ENCODE results near the gene ADGRG1.

The ADGRG1 gene

DNA sequence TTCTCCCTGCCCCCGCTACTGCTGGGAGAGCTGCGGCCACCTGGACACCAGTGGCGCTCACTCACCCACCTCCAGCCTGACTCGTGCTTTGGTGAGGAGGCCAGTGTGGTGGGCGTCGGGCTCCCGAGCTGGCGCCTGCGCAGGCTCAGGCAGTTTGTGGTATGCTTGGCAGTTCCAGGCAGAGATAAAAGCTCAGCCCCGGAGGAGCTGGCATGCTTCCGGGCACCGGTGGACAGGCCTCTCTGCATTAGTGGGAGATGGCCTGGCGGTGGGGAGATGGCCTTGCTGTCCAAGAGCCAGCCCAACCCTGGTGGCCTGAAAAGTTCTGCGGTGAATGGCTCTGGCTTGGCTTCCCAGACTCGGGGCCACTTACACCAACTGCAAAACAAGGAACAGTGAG, 4.1 kb downstream of the ADGRG1 start:
- peaks cover 7% of the 10 kb centered on the region; the same call in 1 of the 2 replicates for H3K4me1 ChIP-seq (ENCODE audit: insufficient read depth, low read length)
- no peaks in the 10 kb centered on the region for H3K9me3 ChIP-seq (ENCODE audit: control insufficient read depth, insufficient read depth, low read length)
- H3K36me3 ChIP-seq (ENCODE audit: insufficient read depth, low read length), result no peaks in the 10 kb centered on the region
- no peak overlapping the region for H3K9ac ChIP-seq (ENCODE audit: low read depth, low read length)

DNA sequence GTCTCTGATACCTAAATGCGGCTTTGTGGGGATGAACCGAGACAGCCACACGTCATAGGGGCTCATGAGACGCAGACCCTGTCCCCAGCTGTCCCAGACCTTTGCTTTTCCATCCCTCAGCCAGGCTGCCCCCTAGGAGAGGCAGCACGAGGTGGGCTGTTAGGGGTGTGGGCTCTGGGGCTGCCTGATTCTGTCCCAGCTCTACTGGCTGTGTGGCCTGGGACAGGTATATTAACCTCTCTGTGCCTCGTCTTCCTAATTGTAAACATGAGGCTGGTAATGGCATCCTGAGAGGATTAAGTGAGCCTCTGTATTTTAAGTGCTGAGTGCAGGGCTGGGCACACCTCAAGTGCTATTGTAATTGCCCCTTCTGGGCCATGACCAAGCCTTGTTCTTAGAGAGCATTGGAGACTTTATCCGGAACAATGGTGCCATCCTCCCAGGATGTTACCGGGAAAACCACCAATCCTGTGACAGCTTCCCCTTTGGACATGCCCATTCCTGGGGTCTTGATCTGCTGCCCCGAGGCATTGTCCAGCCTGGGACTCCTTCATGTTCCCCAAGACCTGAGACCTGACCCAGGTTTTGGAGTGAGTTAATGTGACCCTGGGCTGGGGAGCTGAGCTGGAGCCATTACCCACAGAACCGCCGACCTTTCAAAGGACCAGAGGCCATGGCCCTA, 5.1 kb downstream of the ADGRG1 start:
- no peak overlapping the region for H3K9ac ChIP-seq (ENCODE audit: low read depth, low read length)
- H3K9me3 ChIP-seq (ENCODE audit: control insufficient read depth, insufficient read depth, low read length), result no peaks in the 10 kb centered on the region
- H3K4me1 ChIP-seq (ENCODE audit: insufficient read depth, low read length), result no peaks in the 10 kb centered on the region; the same call in 1 of the 2 replicates
- H3K36me3 ChIP-seq (ENCODE audit: insufficient read depth, low read length), result no peaks in the 10 kb centered on the region

DNA sequence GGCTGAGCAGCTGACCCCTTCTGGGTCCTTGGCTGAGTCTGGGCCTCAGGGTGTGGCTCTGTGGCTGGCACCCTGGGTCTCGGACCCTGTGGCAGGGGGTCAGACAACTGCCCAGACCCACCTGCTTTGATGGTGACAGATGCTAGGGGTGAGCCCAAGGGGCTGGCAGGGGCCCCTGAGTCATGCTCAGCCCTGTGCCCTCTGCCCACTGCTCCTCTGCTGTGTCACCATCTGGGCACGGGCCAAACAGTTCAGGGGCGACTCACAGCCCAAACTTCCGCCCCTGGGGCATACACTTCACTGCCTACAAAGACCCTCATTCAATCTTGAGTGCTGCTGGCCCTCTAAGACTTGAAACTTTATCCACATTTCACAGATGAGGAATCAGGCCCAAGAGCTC, 5.7 kb downstream of the ADGRG1 start:
- Histone ChIP-seq H3K9ac (ENCODE audit: low read depth, low read length) (no peak overlapping the region), H3K9me3 (ENCODE audit: control insufficient read depth, insufficient read depth, low read length) (no peaks in the 10 kb centered on the region), H3K36me3 (ENCODE audit: insufficient read depth, low read length) (no peaks in the 10 kb centered on the region), H3K4me1 (ENCODE audit: insufficient read depth, low read length) (no peaks in the 10 kb centered on the region; the same call in 1 of the 2 replicates)

DNA sequence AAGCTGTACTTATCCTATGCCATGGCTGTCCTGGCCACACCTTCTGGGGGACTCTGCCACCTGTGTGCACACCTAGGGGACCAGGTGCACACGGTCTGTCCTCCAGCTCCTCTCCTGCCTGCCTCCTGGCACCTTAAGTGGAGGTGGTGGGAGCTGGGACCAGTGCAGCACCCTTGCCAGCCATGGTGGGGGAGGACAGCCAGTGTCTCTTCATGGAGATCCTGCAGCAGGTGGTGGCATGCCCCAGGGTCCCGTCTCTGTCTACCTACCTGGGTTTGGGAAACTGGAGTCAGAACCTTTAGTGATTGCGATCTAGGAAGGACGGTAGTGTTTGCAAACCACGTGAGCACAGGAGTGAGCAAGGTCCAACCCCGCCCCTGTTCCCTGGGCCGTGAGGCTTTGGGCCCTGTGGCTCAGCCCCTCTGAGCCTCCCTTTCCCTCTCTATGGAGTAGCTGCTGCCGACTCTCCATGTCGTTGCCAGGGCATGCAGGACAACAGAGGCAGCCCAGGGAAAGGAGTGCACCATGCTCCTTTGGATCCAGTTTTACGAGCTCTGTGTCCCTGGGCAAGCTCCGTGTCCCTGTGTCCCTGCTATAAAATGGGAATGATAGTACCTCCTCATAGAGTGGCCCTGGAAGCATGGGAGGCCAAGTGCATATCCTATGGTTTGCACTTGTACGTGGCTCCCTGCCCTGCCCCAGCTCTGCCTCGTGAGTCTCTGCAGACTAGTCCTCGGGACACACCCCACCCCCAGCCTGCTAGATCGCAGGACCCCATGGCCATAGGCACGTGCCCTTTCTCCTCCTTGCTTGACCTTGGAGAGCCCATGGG, 7.1 kb downstream of the ADGRG1 start:
- no peaks in the 10 kb centered on the region for H3K36me3 ChIP-seq (ENCODE audit: insufficient read depth, low read length)
- no peak overlapping the region for H3K9ac ChIP-seq (ENCODE audit: low read depth, low read length)
- no peaks in the 10 kb centered on the region; the same call in 1 of the 2 replicates for H3K4me1 ChIP-seq (ENCODE audit: insufficient read depth, low read length)
- H3K9me3 ChIP-seq (ENCODE audit: control insufficient read depth, insufficient read depth, low read length), result no peaks in the 10 kb centered on the region

GRCh38 chr16:57636184-57636583, 7.8 kb downstream of the ADGRG1 start:
- no peaks in the 10 kb centered on the region for H3K36me3 ChIP-seq (ENCODE audit: insufficient read depth, low read length)
- H3K9ac ChIP-seq (ENCODE audit: low read depth, low read length), result no peak overlapping the region
- no peaks in the 10 kb centered on the region; the same call in 1 of the 2 replicates for H3K4me1 ChIP-seq (ENCODE audit: insufficient read depth, low read length)
- no peaks in the 10 kb centered on the region for H3K9me3 ChIP-seq (ENCODE audit: control insufficient read depth, insufficient read depth, low read length)

DNA sequence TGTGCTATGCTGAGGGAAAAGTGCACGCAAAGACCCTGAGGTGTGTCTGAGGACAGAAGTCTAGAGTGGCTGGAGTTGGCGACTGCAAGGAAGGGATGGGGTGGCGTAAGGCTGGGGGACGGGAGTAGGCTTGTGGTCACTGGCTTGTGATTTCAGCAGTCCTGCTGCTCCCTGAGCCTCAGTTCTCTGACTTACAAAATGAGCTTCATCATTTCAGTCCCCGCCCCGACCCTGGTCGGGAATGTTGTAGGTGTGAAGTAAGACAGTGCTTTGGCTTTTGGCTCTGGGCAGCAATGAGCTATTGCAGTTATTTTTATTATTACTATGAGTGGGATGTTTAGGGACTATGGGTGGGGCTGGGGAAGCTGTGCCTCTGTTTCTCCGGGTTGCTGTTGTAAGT, 8.6 kb downstream of the ADGRG1 start:
- Histone ChIP-seq H3K9ac (ENCODE audit: low read depth, low read length) (no peak overlapping the region), H3K4me1 (ENCODE audit: insufficient read depth, low read length) (no peaks in the 10 kb centered on the region; the same call in 1 of the 2 replicates), H3K9me3 (ENCODE audit: control insufficient read depth, insufficient read depth, low read length) (no peaks in the 10 kb centered on the region), H3K36me3 (ENCODE audit: insufficient read depth, low read length) (no peaks in the 10 kb centered on the region)

DNA sequence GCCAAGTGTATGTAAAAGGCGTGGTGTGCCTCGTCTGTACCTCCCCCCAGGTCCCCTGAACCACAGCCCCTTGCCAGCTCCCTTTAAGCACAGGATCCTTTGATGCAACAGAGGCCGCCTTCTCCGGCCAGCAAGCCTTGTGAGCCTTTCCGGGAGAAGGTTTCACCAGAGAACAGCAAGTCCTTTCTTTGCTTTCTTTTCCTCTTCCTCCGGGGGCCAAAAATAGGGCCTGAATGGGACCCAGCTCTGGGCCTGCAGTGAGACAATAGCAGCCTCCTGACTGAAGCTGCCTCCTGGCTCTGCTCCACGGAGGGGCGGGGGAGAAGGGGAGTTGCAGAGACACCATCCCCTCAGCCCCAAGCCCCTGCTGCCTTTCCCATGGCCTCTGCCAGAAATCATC, 9.0 kb downstream of the ADGRG1 start:
- Histone ChIP-seq H3K36me3 (ENCODE audit: insufficient read depth, low read length) (no peaks in the 10 kb centered on the region), H3K9ac (ENCODE audit: low read depth, low read length) (no peak overlapping the region), H3K4me1 (ENCODE audit: insufficient read depth, low read length) (no peaks in the 10 kb centered on the region; the same call in 1 of the 2 replicates), H3K9me3 (ENCODE audit: control insufficient read depth, insufficient read depth, low read length) (no peaks in the 10 kb centered on the region)

- Histone ChIP-seq H3K9ac (ENCODE audit: low read depth, low read length) (no peak overlapping the region), H3K9me3 (ENCODE audit: control insufficient read depth, insufficient read depth, low read length) (no peaks in the 10 kb centered on the region), H3K4me1 (ENCODE audit: insufficient read depth, low read length) (no peaks in the 10 kb centered on the region; the same call in 1 of the 2 replicates), H3K36me3 (ENCODE audit: insufficient read depth, low read length) (no peaks in the 10 kb centered on the region)
Observed at GRCh38 chr16:57637965-57638364, 9.5 kb downstream of the ADGRG1 start.

- no peaks in the 10 kb centered on the region for H3K36me3 ChIP-seq (ENCODE audit: insufficient read depth, low read length)
- no peaks in the 10 kb centered on the region for H3K9me3 ChIP-seq (ENCODE audit: control insufficient read depth, insufficient read depth, low read length)
- no peaks in the 10 kb centered on the region; the same call in 1 of the 2 replicates for H3K4me1 ChIP-seq (ENCODE audit: insufficient read depth, low read length)
- H3K9ac ChIP-seq (ENCODE audit: low read depth, low read length), result no peak overlapping the region
Observed at GRCh38 chr16:57638381-57638780, 10.0 kb downstream of the ADGRG1 start.

- Histone ChIP-seq H3K9me3 (ENCODE audit: control insufficient read depth, insufficient read depth, low read length) (no peaks in the 10 kb centered on the region), H3K4me1 (ENCODE audit: insufficient read depth, low read length) (no peaks in the 10 kb centered on the region; the same call in 1 of the 2 replicates), H3K9ac (ENCODE audit: low read depth, low read length) (no peak overlapping the region), H3K36me3 (ENCODE audit: insufficient read depth, low read length) (no peaks in the 10 kb centered on the region)
Observed at GRCh38 chr16:57639172-57639887, 10.9 kb downstream of the ADGRG1 start.

DNA sequence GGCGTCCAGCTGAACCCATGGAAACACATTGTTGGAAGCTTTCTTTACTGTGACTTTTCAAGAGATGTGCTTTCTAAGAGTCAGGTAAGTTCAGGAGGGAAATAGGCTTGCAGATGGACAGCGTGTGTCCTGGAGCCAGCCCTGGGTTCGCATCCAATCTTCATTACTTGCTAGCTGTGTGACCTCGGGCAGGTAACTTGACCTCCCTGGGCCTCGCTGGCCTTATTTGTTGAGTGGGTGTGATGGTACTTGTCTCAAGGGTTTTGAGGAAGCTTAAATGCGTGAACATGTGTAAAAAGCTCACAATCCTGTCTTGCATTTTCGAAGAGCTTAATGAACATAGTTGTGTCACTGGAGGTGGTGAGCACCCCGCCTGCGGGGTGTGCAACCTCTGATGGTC, 11.8 kb downstream of the ADGRG1 start:
- no peaks in the 10 kb centered on the region; the same call in 1 of the 2 replicates for H3K4me1 ChIP-seq (ENCODE audit: insufficient read depth, low read length)
- no peak overlapping the region for H3K9ac ChIP-seq (ENCODE audit: low read depth, low read length)
- H3K9me3 ChIP-seq (ENCODE audit: control insufficient read depth, insufficient read depth, low read length), result no peaks in the 10 kb centered on the region
- no peaks in the 10 kb centered on the region for H3K36me3 ChIP-seq (ENCODE audit: insufficient read depth, low read length)

DNA sequence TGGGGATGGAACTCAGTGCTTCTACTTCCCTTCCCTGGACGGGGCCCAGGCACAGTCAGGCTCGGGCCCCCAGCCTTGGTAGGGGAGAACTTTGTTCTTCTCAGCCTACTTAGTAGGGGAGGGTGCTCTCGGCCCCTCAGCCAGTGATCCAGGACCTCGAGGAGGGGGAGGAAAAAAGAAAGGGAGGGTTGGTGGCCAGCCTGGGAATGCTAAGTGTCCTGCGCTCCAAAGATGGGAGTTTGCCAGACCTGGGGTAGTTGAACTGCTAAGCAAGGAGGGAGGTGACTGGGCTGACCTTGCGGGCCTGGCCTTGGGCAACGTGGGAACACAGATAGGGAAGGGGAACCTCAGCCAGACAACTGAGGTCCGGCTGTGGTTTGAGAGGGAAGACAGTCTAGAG, 12.2 kb downstream of the ADGRG1 start:
- Histone ChIP-seq H3K9ac (ENCODE audit: low read depth, low read length) (no peak overlapping the region), H3K9me3 (ENCODE audit: control insufficient read depth, insufficient read depth, low read length) (no peaks in the 10 kb centered on the region), H3K4me1 (ENCODE audit: insufficient read depth, low read length) (no peaks in the 10 kb centered on the region; the same call in 1 of the 2 replicates), H3K36me3 (ENCODE audit: insufficient read depth, low read length) (no peaks in the 10 kb centered on the region)

DNA sequence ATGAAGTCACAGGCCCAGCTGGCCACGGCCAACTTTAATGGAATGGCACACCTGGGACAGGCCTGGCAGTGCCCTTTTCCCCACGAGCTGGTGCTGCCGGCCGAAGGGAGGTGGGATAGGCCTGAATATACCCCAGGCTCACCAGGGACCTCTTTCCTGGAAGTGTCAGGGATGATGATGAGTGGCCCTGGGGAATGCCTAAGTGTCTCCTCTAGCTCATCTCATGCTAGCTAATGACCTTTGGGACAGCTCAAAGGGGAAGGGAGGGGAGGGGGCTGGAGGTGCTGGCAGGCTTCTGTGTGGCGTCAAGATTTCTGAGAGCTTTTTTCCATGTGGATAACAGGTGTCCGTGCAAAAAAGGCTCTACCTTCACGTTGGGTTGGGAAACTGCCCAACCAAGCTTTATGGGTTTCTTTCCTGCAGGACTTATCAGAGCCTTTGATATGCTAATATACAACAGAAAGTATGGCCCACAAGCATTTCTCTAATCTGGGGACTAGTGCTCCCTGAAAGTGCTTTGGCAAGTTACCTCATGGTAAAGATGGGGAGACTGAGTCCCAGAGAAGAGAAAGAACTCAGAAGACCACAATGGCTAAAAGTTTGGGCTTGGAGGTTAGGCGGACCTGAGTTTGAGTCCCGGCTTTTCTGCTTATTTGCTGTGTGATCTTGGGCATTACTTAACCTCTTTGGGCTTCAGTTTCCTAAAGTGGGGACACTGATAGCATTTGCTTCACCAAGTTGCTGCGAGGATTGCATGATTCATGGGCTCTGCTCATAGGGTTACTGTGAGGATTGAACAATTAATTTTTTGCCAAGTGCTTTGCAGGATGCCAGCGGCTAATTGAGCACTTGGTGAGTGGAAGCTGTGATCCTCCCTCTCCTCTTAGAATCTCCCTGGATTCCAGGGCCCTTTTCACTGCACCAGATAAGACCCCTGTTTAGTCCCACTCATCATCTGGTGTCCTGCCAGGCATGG, 14.0 kb downstream of the ADGRG1 start:
- no peak overlapping the region for H3K9ac ChIP-seq (ENCODE audit: low read depth, low read length)
- H3K4me1 ChIP-seq (ENCODE audit: insufficient read depth, low read length), result no peaks in the 10 kb centered on the region; the same call in 1 of the 2 replicates
- no peaks in the 10 kb centered on the region for H3K9me3 ChIP-seq (ENCODE audit: control insufficient read depth, insufficient read depth, low read length)

More for the DNA sequence above, 14.0 kb downstream of the ADGRG1 start:
- no peaks in the 10 kb centered on the region for H3K36me3 ChIP-seq (ENCODE audit: insufficient read depth, low read length)

Data from ES-I3 (cell line).